C4-2B (cell line): Measurements from ENCODE around the gene USP32.
"Not testable (repeated sequence)": the region's sequence is repeated elsewhere in the genome, so short reads cannot be mapped to it uniquely, and the experiment has no call there.

Experiments
- ZFX ChIP-seq: fragments of 450-650 bp; IDR thresholded peaks from 2 replicates; pipeline ENCODE4 v1.6.1; 2017
- TF ChIP-seq, protein P1 (sequence below): fragments of 450-650 bp; conservative IDR thresholded peaks from 2 replicates; pipeline ENCODE4 v1.5.1; 2017; ENCODE audit warnings: mild to moderate bottlenecking

DNA sequence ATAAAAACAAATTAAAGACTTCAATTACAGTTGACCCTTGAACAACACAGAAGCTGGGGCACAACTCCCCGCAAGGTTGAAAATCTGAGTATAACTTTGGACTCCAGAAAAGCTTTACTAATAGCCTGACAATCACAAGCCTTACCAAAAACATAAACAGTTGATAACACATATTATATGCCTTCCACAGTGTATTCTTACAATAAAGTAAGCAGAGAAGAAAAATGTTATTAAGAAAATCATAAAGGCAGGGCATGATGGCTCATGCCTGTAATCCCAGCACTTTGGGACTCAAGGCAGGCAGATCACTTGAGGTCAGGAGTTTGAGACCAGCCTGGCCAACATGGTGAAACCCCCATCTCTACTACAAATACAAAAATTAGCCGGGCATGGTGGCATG lies 58.9 kb downstream of the USP32 start:
- TF ChIP-seq, protein P1, sequence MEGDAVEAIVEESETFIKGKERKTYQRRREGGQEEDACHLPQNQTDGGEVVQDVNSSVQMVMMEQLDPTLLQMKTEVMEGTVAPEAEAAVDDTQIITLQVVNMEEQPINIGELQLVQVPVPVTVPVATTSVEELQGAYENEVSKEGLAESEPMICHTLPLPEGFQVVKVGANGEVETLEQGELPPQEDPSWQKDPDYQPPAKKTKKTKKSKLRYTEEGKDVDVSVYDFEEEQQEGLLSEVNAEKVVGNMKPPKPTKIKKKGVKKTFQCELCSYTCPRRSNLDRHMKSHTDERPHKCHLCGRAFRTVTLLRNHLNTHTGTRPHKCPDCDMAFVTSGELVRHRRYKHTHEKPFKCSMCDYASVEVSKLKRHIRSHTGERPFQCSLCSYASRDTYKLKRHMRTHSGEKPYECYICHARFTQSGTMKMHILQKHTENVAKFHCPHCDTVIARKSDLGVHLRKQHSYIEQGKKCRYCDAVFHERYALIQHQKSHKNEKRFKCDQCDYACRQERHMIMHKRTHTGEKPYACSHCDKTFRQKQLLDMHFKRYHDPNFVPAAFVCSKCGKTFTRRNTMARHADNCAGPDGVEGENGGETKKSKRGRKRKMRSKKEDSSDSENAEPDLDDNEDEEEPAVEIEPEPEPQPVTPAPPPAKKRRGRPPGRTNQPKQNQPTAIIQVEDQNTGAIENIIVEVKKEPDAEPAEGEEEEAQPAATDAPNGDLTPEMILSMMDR = not testable (repeated sequence)
- TF ChIP-seq ZFX = not testable (repeated sequence)
